Measurements from ENCODE around the gene SIL1.

DNA sequence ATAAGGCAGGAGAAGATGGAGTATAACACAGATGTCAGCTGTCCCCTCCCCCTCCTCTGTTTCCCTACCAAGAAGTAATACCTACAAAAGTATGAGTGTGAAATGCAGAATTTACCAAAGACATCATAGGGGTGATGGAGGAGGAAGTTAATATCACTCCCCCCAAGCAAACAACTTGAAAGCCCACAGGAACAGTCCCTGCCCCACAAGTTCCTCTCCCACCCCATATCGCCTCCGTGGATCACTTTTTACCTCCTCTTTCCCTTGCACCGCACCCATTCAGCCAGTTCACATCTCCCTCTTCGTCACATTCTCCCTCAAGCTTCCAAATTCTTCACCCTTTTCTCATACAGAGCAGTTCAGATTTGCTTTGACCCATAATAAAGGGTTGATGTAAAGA lies 7.0 kb upstream of the SIL1 start:
- TF ChIP-seq POLR2A (IDR thresholded peaks at IDR 0.05) (no peak), EP300 (IDR thresholded peaks at IDR 0.05) (no peak)
- TF ChIP-seq, protein P1, sequence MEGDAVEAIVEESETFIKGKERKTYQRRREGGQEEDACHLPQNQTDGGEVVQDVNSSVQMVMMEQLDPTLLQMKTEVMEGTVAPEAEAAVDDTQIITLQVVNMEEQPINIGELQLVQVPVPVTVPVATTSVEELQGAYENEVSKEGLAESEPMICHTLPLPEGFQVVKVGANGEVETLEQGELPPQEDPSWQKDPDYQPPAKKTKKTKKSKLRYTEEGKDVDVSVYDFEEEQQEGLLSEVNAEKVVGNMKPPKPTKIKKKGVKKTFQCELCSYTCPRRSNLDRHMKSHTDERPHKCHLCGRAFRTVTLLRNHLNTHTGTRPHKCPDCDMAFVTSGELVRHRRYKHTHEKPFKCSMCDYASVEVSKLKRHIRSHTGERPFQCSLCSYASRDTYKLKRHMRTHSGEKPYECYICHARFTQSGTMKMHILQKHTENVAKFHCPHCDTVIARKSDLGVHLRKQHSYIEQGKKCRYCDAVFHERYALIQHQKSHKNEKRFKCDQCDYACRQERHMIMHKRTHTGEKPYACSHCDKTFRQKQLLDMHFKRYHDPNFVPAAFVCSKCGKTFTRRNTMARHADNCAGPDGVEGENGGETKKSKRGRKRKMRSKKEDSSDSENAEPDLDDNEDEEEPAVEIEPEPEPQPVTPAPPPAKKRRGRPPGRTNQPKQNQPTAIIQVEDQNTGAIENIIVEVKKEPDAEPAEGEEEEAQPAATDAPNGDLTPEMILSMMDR (IDR thresholded peaks at IDR 0.05) = no peak
